HG03457 (cell line): ENCODE results near the gene GPHA2.

Experiments
- ATAC-seq: cut with Tn5 transposase; IDR thresholded peaks from one replicate; pipeline ENCODE4 v1.9.1; 2021; ENCODE audit warnings: moderate number of reproducible peaks; ENCODE audit not compliant: unreplicated experiment

Gene GPHA2

DNA sequence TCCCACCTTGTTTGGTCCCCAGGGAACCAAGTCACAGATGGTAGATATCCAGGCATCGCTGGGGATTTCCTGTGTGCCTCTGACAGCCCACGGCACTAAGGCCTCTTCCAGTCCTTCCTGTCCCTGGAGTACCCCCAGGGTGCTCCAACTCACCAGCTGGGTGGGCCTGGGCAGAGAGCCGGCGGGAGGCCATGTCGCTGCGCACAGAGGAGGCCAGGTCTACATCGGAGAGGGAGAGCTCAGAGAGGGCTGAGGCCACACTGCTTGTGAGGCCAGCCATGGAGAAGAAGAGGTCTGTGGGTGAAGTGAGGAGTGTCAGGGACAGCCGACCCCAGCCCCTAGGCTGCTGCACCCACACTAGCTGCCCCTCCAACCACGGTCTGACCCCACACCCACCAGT, 24.0 kb downstream of the GPHA2 start:
- ATAC-seq = no peak

DNA sequence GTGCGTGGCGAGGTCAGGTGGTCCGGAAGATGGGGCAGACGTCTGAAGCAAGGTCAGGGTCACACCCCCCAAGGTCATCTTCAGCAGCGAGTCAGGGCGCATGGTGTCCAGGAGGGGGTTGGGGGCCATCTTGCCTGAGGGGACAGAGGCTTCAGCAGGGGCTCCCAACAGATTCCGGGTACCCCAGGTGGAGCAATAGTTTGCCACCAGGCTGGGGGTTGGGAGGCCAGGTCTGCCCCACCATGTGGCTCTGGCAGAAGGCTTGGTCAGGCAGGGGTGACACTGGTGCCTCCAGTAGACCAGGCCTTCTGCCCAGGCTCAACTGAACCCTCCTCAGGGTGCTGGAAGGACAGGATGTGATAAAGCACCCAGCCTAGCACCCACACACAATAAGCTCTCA, 24.6 kb downstream of the GPHA2 start:
- no peak for ATAC-seq

- no peak for ATAC-seq
Measured at GRCh38 chr11:64910451-64911093, 25.1 kb downstream of the GPHA2 start.

GRCh38 chr11:64909653-64910343, 25.9 kb downstream of the GPHA2 start:
- ATAC-seq = no peak

GRCh38 chr11:64908766-64909165, 26.9 kb downstream of the GPHA2 start:
- ATAC-seq = no peak

GRCh38 chr11:64906314-64906635, 29.4 kb downstream of the GPHA2 start:
- no peak for ATAC-seq

- ATAC-seq = no peak
Measured at GRCh38 chr11:64905516-64906313, 30.0 kb downstream of the GPHA2 start.

DNA sequence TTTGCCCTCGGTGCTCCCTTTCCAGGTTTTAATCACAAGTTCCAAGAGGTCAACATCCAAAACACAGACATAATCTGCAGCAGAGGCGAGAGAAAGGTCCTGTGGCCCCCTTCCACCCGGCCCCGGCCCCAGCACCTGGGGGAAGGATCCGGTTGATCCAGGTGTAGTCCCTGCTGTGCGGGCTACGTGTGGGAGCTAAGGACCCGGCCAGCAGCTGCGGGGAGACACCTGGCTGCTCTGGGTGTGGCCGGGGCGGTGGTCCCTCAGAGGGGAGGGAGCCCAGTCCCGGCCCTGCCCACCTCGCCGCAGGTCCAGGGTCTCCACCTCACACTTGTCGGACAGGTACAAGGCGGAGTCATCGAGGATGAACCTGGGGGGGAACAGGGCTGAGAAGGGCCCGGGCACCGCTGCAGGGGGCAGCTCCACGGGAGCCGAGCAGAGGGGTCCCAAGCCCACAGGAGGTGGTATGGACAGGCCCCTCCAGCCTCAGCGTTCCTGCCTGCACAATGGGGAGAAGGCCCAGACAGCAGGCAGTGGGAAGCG, 32.3 kb downstream of the GPHA2 start:
- ATAC-seq = no peak

DNA sequence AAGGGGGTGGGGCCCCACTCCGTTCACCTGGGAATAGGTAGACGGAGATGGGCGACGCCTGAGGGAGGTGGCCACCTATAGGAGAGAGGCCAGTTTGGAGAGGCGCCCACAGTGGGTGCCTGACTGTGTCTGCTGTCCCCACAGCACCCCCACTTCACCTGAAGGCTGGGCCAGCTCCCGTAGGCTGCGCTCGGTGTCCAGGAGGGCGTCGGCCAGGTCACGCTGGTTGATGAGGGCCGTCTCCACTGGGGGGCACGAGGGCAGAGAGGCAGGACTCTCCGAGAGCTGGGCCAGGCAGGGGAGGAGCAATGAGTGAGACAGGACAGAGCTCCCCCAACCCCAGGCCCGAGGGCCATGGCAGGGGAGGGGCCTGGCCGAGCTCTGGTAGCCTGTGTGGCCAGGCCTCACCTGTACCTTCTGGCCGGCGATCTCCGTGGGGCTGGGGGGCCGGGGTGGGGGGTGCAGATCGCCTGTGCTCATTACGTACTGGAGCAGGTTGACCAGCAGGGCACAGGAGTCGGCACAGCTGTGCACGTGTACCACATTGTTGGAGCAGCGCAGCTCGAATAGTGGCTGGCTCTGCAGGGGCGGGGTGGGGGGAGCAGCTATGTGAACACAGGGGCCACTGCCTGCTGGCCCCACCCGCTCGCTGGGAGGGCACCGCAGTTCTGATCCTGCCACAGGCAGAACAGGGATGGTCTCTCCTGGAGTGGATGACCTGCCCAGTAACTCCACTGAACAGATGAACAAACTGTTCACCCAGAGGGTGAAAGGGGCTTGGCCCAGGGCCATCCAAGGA, 33.4 kb downstream of the GPHA2 start:
- ATAC-seq = no peak

DNA sequence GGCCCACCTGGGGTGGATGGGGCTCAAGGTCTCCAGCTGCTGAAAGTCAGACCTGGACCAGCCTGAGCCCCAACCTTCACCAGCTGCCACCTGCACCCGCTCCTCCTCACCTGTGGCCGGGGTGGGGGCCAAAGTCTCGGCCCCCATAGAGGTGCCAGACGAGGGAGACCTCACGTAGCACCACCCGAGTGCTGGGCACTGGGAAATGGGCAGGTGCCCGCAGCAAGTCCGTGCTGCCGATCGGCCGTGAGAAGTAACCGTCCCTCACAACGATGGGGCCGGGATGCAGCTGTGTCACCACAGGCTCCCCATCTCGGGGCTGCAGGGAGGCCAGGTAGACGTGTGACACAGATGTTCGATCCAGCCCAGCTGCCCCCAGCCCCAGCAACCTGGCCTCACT, 34.9 kb downstream of the GPHA2 start:
- ATAC-seq = no peak

DNA sequence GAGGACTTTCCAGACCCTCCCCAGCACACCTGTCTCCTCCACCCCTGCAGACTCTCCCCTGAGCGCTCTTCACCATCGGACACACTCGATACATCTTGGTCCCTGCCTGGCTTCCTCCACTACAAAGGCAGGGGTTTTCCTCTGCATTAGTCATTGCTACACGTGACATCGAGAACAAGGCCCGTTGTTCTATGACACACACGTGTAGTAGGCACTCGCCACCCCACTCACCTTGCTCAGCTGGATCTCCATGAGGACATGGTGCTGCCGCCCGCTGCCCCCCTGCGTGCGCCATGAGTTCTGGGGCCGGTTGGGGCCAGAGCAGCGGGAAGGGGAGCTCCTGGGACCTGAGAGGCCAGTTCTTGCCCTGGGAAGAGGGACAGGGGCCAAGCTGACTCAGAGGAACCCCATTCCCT, 35.4 kb downstream of the GPHA2 start:
- ATAC-seq = no peak

GRCh38 chr11:64898541-64898940, 37.2 kb downstream of the GPHA2 start:
- no peak for ATAC-seq

DNA sequence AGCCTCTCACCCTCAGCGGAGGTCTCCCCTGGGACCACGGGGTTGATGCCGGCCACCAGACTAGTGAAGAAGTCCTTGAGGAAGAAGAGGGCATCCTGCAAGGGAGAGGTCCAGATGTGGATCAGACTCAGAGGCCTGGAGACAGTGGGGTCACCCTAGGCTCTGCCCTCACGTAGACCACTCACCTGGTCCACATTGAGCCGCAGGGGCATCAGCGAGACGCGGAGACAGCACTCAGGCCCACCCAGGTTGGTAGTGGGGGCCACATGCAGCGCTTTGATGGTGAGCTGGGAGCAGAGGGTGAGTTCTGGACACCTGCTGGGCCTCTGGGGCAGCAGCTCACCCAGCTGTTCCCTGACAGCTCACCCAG, 37.6 kb downstream of the GPHA2 start:
- ATAC-seq = no peak

DNA sequence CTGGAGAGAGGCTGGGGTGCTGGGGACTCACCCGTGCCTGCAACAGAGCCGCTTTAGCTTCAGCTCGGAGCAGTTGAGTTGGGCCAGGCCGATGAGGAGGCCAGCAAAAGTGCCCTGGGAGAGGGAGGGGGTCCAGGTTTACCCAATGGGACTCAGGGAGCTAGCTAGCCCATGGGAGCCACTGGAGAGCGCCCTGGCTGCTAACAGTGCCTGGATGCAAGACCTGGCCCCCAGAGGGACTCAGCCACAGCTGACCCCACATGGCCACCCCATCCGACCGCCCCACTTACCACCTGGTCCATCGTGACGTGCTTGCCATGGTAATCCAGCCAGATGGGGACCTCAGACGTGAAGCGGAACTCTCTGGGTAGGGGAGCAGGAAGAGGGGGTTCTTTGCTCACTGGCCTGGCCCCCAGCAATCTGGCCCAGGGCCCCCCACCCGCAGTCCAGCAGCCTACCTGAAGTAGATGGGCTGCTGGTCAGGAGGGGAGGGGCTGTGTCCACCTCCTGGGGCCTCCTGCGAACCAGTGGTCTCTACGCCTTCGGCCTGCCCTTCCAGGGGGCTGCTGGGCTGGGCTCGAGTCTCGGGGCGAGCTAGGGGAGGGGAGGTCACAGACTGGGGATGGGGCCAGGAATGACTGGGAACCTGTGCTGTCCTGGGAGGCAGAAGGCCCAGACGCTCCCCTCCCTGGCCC, 38.2 kb downstream of the GPHA2 start:
- ATAC-seq = no peak

- ATAC-seq = no peak
Measured at GRCh38 chr11:64896448-64897022, 39.2 kb downstream of the GPHA2 start.

DNA sequence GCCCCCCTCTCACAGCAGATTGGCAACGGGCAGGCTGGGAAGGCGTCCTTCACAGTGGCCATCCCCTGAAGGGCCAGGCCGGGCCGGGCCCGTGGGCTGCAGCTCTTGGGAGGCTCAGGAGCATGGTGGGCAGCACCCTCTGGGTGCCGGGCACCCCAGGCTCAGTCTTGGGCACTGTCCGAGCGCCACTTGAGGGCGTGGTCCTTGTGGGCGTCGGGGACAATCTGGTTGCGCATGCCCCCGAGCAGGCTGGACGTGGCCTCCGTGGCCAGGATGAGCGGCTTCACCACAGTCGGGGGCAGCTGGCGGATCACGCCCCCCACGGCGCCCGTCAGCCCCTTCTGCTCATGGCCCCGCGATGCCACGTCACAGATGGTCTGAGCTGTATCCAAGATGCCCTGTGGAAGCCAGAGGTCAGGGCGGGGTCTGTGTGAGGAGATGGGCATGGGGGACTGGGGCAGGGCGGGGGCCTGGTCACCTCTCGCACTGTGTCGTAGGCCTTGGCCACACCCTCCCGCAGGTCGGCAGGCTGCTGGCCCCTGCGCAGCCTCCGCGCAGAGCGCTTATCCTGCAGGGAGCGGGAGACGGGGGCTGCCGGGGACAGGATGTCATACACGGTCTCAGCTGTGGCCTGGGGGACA, 40.8 kb downstream of the GPHA2 start:
- ATAC-seq = no peak

DNA sequence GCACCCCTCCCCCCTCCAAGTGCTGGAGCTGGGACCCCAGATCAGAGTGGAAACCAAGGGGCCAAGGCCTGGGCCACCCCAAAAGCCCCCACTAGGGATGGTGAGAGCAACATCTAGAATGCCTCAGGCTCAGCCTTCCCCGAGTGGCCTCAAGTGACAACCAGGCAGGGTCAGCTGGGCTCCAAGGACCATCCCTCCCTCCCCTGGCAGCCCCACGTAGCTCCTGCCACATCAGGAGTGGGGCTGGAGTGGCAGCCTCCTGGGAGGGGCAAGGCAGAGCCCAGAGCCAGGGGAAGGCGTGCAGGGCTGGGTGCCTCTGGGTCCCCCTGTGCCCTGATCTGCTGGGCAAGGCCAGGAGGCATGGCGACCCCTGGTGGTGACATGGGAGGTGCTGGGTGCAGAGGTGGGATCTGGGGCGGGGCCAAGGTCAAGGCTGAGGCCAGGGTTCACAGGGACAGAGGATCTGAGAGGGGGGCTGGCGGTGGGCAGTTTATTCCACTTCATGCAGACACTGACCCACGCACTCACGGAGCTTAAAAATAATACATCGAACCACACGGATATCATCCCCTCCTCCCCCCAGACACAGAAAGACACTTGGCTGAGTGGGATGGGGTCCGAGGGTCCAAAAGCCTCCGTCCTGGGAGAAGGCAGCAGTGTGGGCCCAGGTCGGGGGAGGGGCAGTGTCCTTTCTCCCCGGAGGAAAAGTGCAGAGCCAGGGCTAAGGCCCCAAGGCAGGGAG, 41.5 kb downstream of the GPHA2 start:
- ATAC-seq = no peak

- ATAC-seq = no peak
Measured at GRCh38 chr11:64893194-64894069, 42.3 kb downstream of the GPHA2 start.
